Ishikawa (cell line): ENCODE measurements around the gene TSPAN18.

ENCODE experiments used
- CEBPB ChIP-seq: IDR thresholded peaks from 2 replicates; pipeline ENCODE4 v1.6.1; 2012
- CREB1 ChIP-seq: IDR thresholded peaks from 2 replicates; pipeline ENCODE4 v1.6.1; 2012; ENCODE audit warnings: low read depth
- EGR1 ChIP-seq: IDR thresholded peaks from 2 replicates; pipeline ENCODE4 v1.6.1; 2012
- EP300 ChIP-seq: IDR thresholded peaks from 2 replicates; pipeline ENCODE4 v1.6.1; 2012; ENCODE audit warnings: borderline replicate concordance
- FOXM1 ChIP-seq: IDR thresholded peaks from 2 replicates; pipeline ENCODE4 v1.6.1; 2012; ENCODE audit warnings: low read depth, borderline replicate concordance
- NFIC ChIP-seq: IDR thresholded peaks from 2 replicates; pipeline ENCODE4 v1.6.1; 2012
- RAD21 ChIP-seq: IDR thresholded peaks from 2 replicates; pipeline ENCODE4 v1.6.1; 2012; ENCODE audit warnings: low read depth
- TAF1 ChIP-seq: IDR thresholded peaks from 2 replicates; pipeline ENCODE4 v1.6.1; 2012; ENCODE audit warnings: low read depth, mild to moderate bottlenecking
- TCF12 ChIP-seq: IDR thresholded peaks from 2 replicates; pipeline ENCODE4 v1.6.1; 2012; ENCODE audit warnings: low read depth
- TEAD4 ChIP-seq: IDR thresholded peaks from 2 replicates; pipeline ENCODE4 v1.6.1; 2012
- YY1 ChIP-seq: IDR thresholded peaks from 2 replicates; pipeline ENCODE4 v1.6.1; 2012; ENCODE audit warnings: low read depth
- ZBTB7A ChIP-seq: IDR thresholded peaks from 2 replicates; pipeline ENCODE4 v1.6.1; 2012; ENCODE audit warnings: low read depth
- TF ChIP-seq, protein P1 (sequence below): IDR thresholded peaks from 2 replicates; pipeline ENCODE4 v1.6.1; 2012; ENCODE audit warnings: low read depth, mild to moderate bottlenecking
- TF ChIP-seq, protein P2 (sequence below): IDR thresholded peaks from 2 replicates; pipeline ENCODE4 v1.6.1; 2012
- TF ChIP-seq, protein P3 (sequence below): IDR thresholded peaks from 2 replicates; pipeline ENCODE4 v1.6.1; 2012

TSPAN18 gene

DNA sequence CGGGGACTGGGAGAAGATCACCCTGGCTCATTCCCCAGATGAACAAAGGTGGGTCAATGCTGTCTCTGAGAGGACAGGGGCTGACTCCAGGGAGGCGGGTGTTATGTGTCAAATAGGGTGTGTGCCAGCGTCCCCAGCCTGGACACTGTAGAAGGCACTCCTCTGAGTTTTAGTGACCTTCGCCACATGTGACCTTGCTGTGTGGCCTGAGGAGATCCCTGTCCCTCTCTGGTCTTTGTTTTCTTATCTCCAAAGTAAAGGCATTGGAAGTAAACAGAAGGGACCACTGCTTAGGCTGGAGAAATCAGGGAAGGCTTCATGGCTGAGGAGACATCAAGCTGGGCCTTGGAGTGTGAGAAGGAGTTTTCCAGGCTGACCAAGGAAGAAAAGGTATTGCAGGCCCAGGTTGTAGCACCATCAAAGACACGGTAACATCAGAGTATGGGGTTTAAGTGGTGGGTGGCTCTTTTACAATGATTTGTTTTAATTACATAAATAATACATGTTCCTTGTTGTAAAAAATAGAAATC, 149.5 kb downstream of the TSPAN18 start:
- TF ChIP-seq CEBPB, result no peak
- no peak for TF ChIP-seq ZBTB7A
- TF ChIP-seq CREB1, result no peak
- no peak for TF ChIP-seq TEAD4

DNA sequence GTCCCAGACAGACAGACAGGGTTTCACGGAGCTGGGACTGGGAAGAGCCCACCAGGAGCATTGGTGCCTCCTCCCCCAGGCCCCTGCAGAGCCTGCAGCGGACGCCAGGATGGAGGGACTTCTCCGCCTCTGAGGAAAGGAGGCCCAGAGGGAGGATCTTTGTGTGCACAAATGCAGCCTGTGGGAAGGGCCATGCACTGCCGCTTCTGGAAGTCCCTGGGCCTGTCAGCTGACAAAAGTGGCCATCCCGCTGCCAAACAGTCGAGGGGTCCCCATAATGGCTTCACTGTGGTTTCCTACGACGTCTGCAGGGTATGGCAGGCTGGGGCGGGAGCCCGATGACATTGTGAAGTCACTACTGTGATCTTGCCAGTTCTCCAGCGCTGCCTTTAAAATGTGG, 150.1 kb downstream of the TSPAN18 start:
- TF ChIP-seq RAD21, result no peak
- no peak for TF ChIP-seq NFIC
- no peak for TF ChIP-seq TEAD4
- no peak for TF ChIP-seq CREB1
- TF ChIP-seq, protein P1, sequence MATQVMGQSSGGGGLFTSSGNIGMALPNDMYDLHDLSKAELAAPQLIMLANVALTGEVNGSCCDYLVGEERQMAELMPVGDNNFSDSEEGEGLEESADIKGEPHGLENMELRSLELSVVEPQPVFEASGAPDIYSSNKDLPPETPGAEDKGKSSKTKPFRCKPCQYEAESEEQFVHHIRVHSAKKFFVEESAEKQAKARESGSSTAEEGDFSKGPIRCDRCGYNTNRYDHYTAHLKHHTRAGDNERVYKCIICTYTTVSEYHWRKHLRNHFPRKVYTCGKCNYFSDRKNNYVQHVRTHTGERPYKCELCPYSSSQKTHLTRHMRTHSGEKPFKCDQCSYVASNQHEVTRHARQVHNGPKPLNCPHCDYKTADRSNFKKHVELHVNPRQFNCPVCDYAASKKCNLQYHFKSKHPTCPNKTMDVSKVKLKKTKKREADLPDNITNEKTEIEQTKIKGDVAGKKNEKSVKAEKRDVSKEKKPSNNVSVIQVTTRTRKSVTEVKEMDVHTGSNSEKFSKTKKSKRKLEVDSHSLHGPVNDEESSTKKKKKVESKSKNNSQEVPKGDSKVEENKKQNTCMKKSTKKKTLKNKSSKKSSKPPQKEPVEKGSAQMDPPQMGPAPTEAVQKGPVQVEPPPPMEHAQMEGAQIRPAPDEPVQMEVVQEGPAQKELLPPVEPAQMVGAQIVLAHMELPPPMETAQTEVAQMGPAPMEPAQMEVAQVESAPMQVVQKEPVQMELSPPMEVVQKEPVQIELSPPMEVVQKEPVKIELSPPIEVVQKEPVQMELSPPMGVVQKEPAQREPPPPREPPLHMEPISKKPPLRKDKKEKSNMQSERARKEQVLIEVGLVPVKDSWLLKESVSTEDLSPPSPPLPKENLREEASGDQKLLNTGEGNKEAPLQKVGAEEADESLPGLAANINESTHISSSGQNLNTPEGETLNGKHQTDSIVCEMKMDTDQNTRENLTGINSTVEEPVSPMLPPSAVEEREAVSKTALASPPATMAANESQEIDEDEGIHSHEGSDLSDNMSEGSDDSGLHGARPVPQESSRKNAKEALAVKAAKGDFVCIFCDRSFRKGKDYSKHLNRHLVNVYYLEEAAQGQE, result no peak
- TF ChIP-seq, protein P2, sequence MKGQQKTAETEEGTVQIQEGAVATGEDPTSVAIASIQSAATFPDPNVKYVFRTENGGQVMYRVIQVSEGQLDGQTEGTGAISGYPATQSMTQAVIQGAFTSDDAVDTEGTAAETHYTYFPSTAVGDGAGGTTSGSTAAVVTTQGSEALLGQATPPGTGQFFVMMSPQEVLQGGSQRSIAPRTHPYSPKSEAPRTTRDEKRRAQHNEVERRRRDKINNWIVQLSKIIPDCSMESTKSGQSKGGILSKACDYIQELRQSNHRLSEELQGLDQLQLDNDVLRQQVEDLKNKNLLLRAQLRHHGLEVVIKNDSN, result no peak
- no peak for TF ChIP-seq EP300
- TF ChIP-seq EGR1, result no peak
- no peak for TF ChIP-seq YY1

DNA sequence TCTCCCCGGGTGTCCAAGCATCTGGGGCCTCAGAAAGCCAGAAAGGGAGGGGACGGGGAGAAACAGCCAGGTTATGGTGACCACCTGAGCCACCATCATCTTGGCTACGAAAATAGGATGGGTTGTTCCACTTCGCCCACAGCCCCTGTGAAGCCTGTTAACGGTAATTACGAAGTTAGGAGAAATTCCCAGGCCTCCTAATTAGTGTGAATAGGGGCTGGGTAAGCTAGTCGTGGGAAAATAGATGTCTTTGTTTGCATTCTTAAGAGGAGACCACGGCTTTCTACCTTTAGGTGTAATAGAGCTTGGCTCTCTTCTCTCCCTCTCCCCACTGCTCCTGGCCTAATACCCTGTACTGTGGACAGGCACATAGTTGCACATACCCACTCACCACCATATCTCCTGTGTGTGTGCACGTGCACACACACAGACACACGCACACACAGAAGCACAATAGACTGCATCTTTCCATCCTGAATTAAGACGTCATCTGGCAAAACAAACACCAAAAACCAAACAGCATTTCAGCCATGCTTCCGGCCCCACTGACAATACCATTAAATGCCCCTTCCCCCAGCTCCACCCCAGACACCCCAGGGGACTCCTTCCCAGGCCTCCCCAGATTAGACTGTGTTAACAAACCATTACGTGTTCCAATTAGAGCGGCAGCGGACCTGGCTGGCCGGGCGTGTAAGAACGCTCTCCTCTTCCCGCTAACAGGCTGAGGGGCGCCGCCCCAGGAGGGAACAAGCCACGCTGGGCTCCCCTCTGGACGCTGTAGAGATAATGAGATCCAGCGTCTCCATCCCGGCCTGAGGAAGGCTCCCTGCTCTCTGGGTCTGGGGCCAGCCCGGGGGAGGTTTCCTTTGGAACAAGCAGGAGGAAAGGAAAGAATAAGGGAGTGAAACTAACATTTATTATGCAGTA, 151.1 kb downstream of the TSPAN18 start:
- TF ChIP-seq NFIC, result no peak
- no peak for TF ChIP-seq RAD21
- TF ChIP-seq ZBTB7A, result no peak
- TF ChIP-seq, protein P3, sequence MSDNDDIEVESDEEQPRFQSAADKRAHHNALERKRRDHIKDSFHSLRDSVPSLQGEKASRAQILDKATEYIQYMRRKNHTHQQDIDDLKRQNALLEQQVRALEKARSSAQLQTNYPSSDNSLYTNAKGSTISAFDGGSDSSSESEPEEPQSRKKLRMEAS, result no peak
- no peak for TF ChIP-seq TCF12

DNA sequence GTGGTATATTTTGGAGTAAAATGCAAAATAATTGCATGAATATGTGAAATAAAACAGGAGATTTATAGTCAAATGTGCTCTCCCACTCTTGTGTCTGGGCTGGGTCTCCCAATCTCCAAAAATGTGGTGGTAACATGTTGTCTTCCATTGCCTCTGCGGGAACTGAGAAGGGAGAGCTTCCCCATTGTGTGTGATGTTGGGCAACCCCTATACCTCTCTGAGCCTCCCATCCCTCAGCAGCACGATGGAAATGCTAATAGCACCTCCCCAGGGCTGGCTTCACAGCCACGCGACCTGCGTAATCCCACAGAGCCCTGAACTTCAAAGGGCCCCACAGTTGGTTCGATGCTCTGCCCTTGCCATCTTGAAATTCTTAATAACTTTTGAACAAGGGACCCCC, 151.9 kb downstream of the TSPAN18 start:
- TF ChIP-seq EGR1, result no peak
- no peak for TF ChIP-seq TCF12
- TF ChIP-seq NFIC, result no peak
- TF ChIP-seq TAF1, result no peak
- TF ChIP-seq YY1, result no peak

DNA sequence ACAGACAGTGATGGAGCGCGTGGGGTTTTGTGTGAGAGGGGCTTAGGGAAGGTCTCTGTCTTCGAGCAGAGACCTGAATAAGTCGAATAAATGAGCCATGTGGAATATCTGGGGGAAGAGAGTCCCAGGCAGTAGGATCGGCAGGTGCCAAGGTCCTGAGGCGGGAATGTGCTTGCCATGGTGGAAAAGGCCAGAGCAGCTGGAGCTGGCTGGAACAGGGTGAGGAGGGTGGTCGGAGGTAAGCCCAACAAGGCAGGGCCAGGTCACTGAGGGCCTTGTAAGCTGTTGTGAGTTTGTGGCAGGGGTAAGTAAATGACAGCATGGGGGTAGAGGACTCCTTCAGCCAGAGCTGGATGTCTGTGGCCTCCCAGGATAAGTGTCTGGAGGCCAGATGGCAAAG, 152.7 kb downstream of the TSPAN18 start:
- TF ChIP-seq TCF12 (no peak), TEAD4 (no peak), RAD21 (no peak), EGR1 (no peak), CEBPB (no peak), NFIC (no peak), CREB1 (no peak), YY1 (no peak), EP300 (no peak), FOXM1 (no peak), TAF1 (no peak)
- TF ChIP-seq, protein P2, result no peak
- TF ChIP-seq, protein P3, result no peak

DNA sequence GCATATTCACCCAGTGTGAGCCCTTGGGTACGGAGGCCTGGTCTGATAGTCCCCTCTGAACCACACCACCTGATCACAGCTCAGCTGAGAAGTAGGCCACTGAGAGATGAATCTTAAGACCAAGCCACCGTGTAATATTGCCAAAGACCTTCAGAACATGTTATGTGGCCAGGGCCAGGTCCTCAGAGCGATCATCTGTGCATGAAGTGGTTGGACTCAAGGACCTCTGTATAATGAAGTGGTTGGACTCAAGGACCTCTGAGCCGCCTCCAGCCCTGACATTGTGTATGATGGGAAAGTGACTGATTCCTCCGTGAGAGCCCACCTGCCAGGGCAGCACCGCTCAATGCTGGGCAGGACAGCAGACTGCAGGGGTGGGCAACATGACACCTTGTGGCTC, 153.7 kb downstream of the TSPAN18 start:
- TF ChIP-seq RAD21 (no peak), ZBTB7A (no peak), FOXM1 (no peak), EP300 (no peak), TAF1 (no peak), NFIC (no peak), TEAD4 (no peak), EGR1 (no peak), YY1 (no peak), CREB1 (no peak), CEBPB (no peak), TCF12 (no peak)
- TF ChIP-seq, protein P1, result no peak
- TF ChIP-seq, protein P3, result no peak
- TF ChIP-seq, protein P2, result no peak
